GM21528 (cell line): Measurements from ENCODE around the gene SPECC1L.

Experiments
- ATAC-seq: cut with Tn5 transposase; IDR thresholded peaks from one replicate; pipeline ENCODE4 v1.9.1; 2021; ENCODE audit warnings: mild to moderate bottlenecking, moderate library complexity; ENCODE audit not compliant: unreplicated experiment, low FRiP score

The SPECC1L gene

GRCh38 chr22:24393012-24393559 is 122.5 kb downstream of the SPECC1L start:
- no peak for ATAC-seq

- ATAC-seq: no peak
These were observed 123.2 kb downstream of the SPECC1L start for GRCh38 chr22:24393848-24394247.

GRCh38 chr22:24394254-24394653 is 123.6 kb downstream of the SPECC1L start:
- no peak for ATAC-seq

GRCh38 chr22:24398409-24398808 is 127.8 kb downstream of the SPECC1L start:
- ATAC-seq: no peak

- no peak for ATAC-seq
These were observed 129.5 kb downstream of the SPECC1L start for GRCh38 chr22:24400034-24400725.

GRCh38 chr22:24400726-24401596 is 130.3 kb downstream of the SPECC1L start:
- no peak for ATAC-seq

- ATAC-seq: no peak
These were observed 131.3 kb downstream of the SPECC1L start for GRCh38 chr22:24401931-24402367.

- no peak for ATAC-seq
These were observed 132.0 kb downstream of the SPECC1L start for GRCh38 chr22:24402460-24403192.

- no peak for ATAC-seq
These were observed 132.7 kb downstream of the SPECC1L start for GRCh38 chr22:24403346-24403745.

GRCh38 chr22:24404561-24405275 is 134.1 kb downstream of the SPECC1L start:
- no peak for ATAC-seq

- no peak for ATAC-seq
These were observed 135.1 kb downstream of the SPECC1L start for GRCh38 chr22:24405631-24406321.

GRCh38 chr22:24406322-24407277 is 136.0 kb downstream of the SPECC1L start:
- no peak for ATAC-seq

- no peak for ATAC-seq
These were observed 136.6 kb downstream of the SPECC1L start for GRCh38 chr22:24407278-24407665.

- no peak for ATAC-seq
These were observed 137.3 kb downstream of the SPECC1L start for GRCh38 chr22:24407884-24408283.

GRCh38 chr22:24408630-24409029 is 138.0 kb downstream of the SPECC1L start:
- no peak for ATAC-seq

GRCh38 chr22:24409707-24410106 is 139.1 kb downstream of the SPECC1L start:
- no peak for ATAC-seq

GRCh38 chr22:24410110-24410856 is 139.7 kb downstream of the SPECC1L start:
- ATAC-seq: no peak
